Kasumi-1 (cell line): Measurements from ENCODE around the gene CXorf49B.

Experiments used
- DNase-seq, 2 experiments: peaks; one replicate each; lab custom pipeline; 2025; lab: John Stamatoyannopoulos, UW

The CXorf49B gene

DNA sequence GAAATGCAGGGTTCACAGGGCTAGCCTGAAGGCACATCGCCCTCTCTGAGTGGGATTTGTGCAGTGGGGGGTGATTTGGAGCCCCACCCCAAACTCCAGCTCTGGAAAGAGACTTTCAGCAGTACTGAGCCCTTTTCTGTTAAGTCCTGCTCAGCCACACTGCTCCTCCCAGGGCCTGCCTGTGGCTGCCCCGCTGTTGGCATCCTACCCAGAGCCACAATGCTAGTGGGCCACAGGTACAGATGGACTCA lies 52.7 kb downstream of the CXorf49B start:
- DNase-seq: no peak
